CD4-positive, alpha-beta T cell (primary cell): ENCODE data around the gene HS6ST2. TPM values are rescaled to one million over a fixed set of nuclear protein-coding genes. Genes with fewer than 3 reads are reported as not detected.

Source experiments
- ATAC-seq: fragments of 200-7000 bp; cut with Tn5 transposase; one replicate; pipeline ENCODE4 v1.10.0; 2022; ENCODE audit warnings: mild to moderate bottlenecking; ENCODE audit not compliant: poor library complexity
- CTCF ChIA-PET: fragments of 350-600 bp; sonication (Branson Sonifier 250); formaldehyde crosslinking; loops from one replicate; lab custom pipeline; 2021; ENCODE audit warnings: antibody characterized with exemption, inconsistent platforms; lab: Charles Lee
- POLR2A ChIA-PET: fragments of 350-600 bp; sonication (Branson Sonifier 250); formaldehyde crosslinking; loops from one replicate; lab custom pipeline; 2021; ENCODE audit warnings: antibody characterized with exemption, inconsistent platforms; lab: Charles Lee
- DNase-seq, 14 experiments: peaks; one replicate each; pipeline ENCODE4 v3.0.0-alpha.2; 2013 to 2020; ENCODE audit warnings: mixed read lengths in 2 of 14
- H3K27ac ChIP-seq, 2 donors: one replicate each; pipeline versions ENCODE4 v1.5.1 to v1.7.0; 2013; ENCODE audit warnings: low read length in 2 of 2, low read depth in 1 of 2, mild to moderate bottlenecking in 1 of 2
- H3K27me3 ChIP-seq, 2 experiments: 1 replicate in 1 of 2; 2 replicates in 1 of 2; pipeline versions ENCODE4 v1.6.1 to v1.7.0; 2013; ENCODE audit warnings: low read length in 2 of 2, control low read depth in 1 of 2, mild to moderate bottlenecking in 1 of 2, moderate library complexity in 1 of 2; ENCODE audit not compliant: insufficient read depth in 2 of 2, control insufficient read depth in 1 of 2
- H3K36me3 ChIP-seq: one replicate; pipeline ENCODE4 v1.6.1; 2013; ENCODE audit warnings: low read length, control low read depth; ENCODE audit not compliant: insufficient read depth
- H3K4me1 ChIP-seq: one replicate; pipeline ENCODE4 v1.6.1; 2013; ENCODE audit warnings: low read length, control low read depth; ENCODE audit not compliant: insufficient read depth
- H3K4me3 ChIP-seq: one replicate; pipeline ENCODE4 v1.5.1; 2013; ENCODE audit warnings: mild to moderate bottlenecking, low read length, moderate library complexity
- H3K9me3 ChIP-seq, 2 experiments: 1 replicate in 1 of 2; 2 replicates in 1 of 2; pipeline versions ENCODE4 v1.6.1 to v1.7.0; 2013; ENCODE audit warnings: low read length in 2 of 2, mild to moderate bottlenecking in 2 of 2, control low read depth in 1 of 2, moderate library complexity in 1 of 2; ENCODE audit not compliant: control insufficient read depth in 1 of 2, insufficient read depth in 1 of 2
- H3K27ac Mint-ChIP-seq: one replicate; pipeline ENCODE4 v1.8.0; 2020; ENCODE audit warnings: mixed read lengths
- H3K27me3 Mint-ChIP-seq: one replicate; pipeline ENCODE4 v1.8.0; 2021; ENCODE audit warnings: mixed read lengths
- H3K36me3 Mint-ChIP-seq: one replicate; pipeline ENCODE4 v1.8.0; 2021; ENCODE audit warnings: low read depth, mixed read lengths
- H3K4me1 Mint-ChIP-seq: one replicate; pipeline ENCODE4 v1.8.0; 2021; ENCODE audit warnings: low read depth, mixed read lengths
- H3K4me3 Mint-ChIP-seq: one replicate; pipeline ENCODE4 v1.8.0; 2020; ENCODE audit warnings: mild to moderate bottlenecking, mixed read lengths
- H3K9me3 Mint-ChIP-seq: one replicate; pipeline ENCODE4 v1.8.0; 2020; ENCODE audit warnings: mixed read lengths
- intact Hi-C, 2 experiments: fragments of 100-400 bp; cut with DNase I in 1 of 2; cut with micrococcal nuclease in 1 of 2; formaldehyde crosslinking; loops; one replicate each; pipeline versions ENCODE4 v1.15.1 to v1.9.0; 2023 to 2025; cut with DNase I, micrococcal nuclease
- total RNA-seq, 174 experiments: library from RNA in 2 of 174; stranded (reverse) in 2 of 174; gene quantifications; one replicate each; pipeline ENCODE4 v1.2.3 and lab custom pipeline; 2021 to 2026
- TF ChIP-seq, protein P1 (sequence below): fragments of 200-600 bp; IDR thresholded peaks from one replicate; pipeline ENCODE4 v1.8.0; 2022; ENCODE audit warnings: antibody characterized with exemption, mild to moderate bottlenecking

The HS6ST2 gene
- total RNA-seq, 2 experiments from 2014 or later = not detected

DNA sequence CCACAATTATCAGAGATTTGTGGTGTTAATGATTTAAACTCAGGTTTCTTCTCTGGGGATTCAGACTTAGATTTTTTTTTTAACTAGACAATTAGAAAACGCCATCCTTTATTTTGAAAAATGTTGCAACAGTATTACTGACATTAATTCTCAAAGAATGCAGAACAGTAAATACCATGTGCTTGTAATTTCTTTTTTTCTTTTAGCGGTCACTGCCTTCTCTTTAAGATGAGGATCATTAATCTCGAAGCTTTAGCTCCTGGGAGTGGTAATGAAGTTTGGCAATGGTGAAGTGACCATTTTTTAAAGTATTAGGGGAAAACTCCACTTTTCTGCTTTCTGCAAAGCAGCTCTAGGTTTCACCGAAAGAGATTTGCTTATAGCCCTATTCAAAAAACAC lies 305.6 kb downstream of the HS6ST2 start:
- no peaks in the 10 kb centered on the region for H3K9me3 Mint-ChIP-seq
- CTCF ChIA-PET = no interaction called here

DNA sequence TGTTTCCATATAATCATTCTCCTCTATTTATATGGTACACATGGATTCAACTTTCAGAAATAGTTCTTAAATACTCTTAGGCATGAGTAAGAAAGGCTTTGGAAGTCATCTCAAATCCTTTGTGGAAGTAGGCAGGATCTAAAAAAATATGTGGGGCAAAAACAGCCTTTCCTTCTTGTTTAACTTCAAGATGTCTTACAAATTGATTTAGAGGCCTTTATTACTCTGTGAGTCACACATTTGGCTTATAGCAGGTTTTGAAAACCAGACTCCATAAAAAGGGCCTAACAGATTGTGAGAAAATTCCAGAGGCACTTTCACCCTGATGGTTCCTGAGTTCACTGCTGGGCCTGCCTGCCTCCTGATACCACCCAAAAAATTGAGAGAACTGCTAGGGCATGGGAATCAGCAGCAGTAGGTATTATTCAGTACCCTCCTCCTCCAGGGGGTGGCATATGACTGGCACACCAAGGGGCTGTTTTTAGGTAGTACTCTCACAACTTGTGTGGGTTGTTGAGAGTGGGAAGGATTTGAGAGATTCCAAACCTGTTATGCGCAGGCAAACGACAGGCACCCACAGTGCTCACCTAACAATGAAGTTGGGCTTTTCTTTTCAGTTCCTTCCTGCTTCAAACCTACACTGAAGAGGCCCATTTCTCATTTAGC lies 306.9 kb downstream of the HS6ST2 start:
- TF ChIP-seq, protein P1, sequence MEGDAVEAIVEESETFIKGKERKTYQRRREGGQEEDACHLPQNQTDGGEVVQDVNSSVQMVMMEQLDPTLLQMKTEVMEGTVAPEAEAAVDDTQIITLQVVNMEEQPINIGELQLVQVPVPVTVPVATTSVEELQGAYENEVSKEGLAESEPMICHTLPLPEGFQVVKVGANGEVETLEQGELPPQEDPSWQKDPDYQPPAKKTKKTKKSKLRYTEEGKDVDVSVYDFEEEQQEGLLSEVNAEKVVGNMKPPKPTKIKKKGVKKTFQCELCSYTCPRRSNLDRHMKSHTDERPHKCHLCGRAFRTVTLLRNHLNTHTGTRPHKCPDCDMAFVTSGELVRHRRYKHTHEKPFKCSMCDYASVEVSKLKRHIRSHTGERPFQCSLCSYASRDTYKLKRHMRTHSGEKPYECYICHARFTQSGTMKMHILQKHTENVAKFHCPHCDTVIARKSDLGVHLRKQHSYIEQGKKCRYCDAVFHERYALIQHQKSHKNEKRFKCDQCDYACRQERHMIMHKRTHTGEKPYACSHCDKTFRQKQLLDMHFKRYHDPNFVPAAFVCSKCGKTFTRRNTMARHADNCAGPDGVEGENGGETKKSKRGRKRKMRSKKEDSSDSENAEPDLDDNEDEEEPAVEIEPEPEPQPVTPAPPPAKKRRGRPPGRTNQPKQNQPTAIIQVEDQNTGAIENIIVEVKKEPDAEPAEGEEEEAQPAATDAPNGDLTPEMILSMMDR = no peak
- H3K27me3 Mint-ChIP-seq = peaks cover 5% of the 10 kb centered on the region
- DNase-seq (no peak), ATAC-seq (no peak)
- H3K4me3 Mint-ChIP-seq = no peak overlapping the region
- no peak overlapping the region for H3K4me3 ChIP-seq
- no peaks in the 10 kb centered on the region for H3K4me1 Mint-ChIP-seq
- no peak overlapping the region for H3K27ac Mint-ChIP-seq
- H3K9me3 Mint-ChIP-seq = no peaks in the 10 kb centered on the region
- intact Hi-C loops = no loop called here
- POLR2A ChIA-PET = no interaction called here
- CTCF ChIA-PET = no interaction called here
- no peaks in the 10 kb centered on the region for H3K36me3 Mint-ChIP-seq
- H3K4me1 ChIP-seq = no peaks in the 10 kb centered on the region
- H3K27ac ChIP-seq = no peak overlapping the region
- no peaks in the 10 kb centered on the region for H3K9me3 ChIP-seq
- no peaks in the 10 kb centered on the region for H3K27me3 ChIP-seq
- no peaks in the 10 kb centered on the region for H3K36me3 ChIP-seq

More for the DNA sequence above, 305.6 kb downstream of the HS6ST2 start:
- Histone ChIP-seq H3K4me1 (no peaks in the 10 kb centered on the region), H3K9me3 (no peaks in the 10 kb centered on the region), H3K27me3 (no peaks in the 10 kb centered on the region), H3K36me3 (no peaks in the 10 kb centered on the region), H3K4me3 (no peak overlapping the region), H3K27ac (no peak overlapping the region)
- no peaks in the 10 kb centered on the region for H3K36me3 Mint-ChIP-seq
- POLR2A ChIA-PET = no interaction called here
- H3K4me3 Mint-ChIP-seq = no peak overlapping the region
- no peaks in the 10 kb centered on the region for H3K27me3 Mint-ChIP-seq
- H3K27ac Mint-ChIP-seq = no peak overlapping the region
- no peaks in the 10 kb centered on the region for H3K4me1 Mint-ChIP-seq
- intact Hi-C loops = no loop called here
- no peak for DNase-seq
- TF ChIP-seq, protein P1 = no peak
- ATAC-seq = no peak

DNA sequence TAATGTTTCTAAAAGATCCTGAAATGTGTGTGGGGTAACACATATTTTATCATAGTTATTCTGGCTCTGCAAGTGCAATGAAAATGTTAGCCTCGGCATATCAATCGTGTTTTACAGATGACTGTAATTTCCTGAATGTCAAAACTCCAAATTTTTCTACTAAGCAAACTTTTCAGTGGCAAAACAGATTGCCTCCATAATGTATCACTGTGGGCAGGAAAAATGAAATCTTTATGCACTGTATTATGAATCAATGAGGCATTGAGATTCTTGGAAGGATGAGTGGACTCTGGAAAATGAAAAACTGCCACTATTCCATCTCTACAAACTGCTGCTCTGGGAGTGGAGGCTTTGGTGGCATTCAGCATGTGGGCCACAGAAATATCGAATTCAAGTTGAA lies 309.5 kb downstream of the HS6ST2 start:
- no peak overlapping the region for H3K27ac Mint-ChIP-seq
- intact Hi-C loops = no loop called here
- H3K27me3 Mint-ChIP-seq = peaks cover 5% of the 10 kb centered on the region
- H3K4me1 ChIP-seq = no peaks in the 10 kb centered on the region
- no peaks in the 10 kb centered on the region for H3K9me3 Mint-ChIP-seq
- no peaks in the 10 kb centered on the region for H3K36me3 Mint-ChIP-seq
- ChIA-PET CTCF (no interaction called here), POLR2A (no interaction called here)
- no peaks in the 10 kb centered on the region for H3K36me3 ChIP-seq
- H3K4me3 ChIP-seq = no peak overlapping the region
- H3K4me3 Mint-ChIP-seq = no peak overlapping the region
- TF ChIP-seq, protein P1 = no peak
- DNase-seq (no peak), ATAC-seq (no peak)
- no peaks in the 10 kb centered on the region for H3K9me3 ChIP-seq
- H3K27ac ChIP-seq = no peak overlapping the region
- no peaks in the 10 kb centered on the region for H3K27me3 ChIP-seq
- no peaks in the 10 kb centered on the region for H3K4me1 Mint-ChIP-seq
